Adipocyte (in vitro differentiated cells): Measurements from ENCODE around the gene CD55.

Experiments used
- DNase-seq: peaks from one replicate; pipeline ENCODE4 v3.0.0-alpha.2; 2015; ENCODE audit warnings: low read depth
- H3K27me3 ChIP-seq: replicated peaks from 2 replicates; pipeline ENCODE4 v1.7.0; 2013; ENCODE audit warnings: mild to moderate bottlenecking, low read length, moderate library complexity; ENCODE audit not compliant: control insufficient read depth, insufficient read depth
- H3K36me3 ChIP-seq: 2 replicates; pipeline ENCODE4 v1.7.0; 2013; ENCODE audit warnings: low read length, mild to moderate bottlenecking, moderate library complexity; ENCODE audit not compliant: control insufficient read depth, insufficient read depth, severe bottlenecking
- H3K4me1 ChIP-seq: 2 replicates; pipeline ENCODE4 v1.7.0; 2013; ENCODE audit warnings: mild to moderate bottlenecking, low read length, moderate library complexity; ENCODE audit not compliant: control insufficient read depth, insufficient read depth
- H3K4me3 ChIP-seq: 2 replicates; pipeline ENCODE4 v1.7.0; 2013; ENCODE audit warnings: mild to moderate bottlenecking, low read length, moderate library complexity
- H3K9ac ChIP-seq: 2 replicates; pipeline ENCODE4 v1.7.0; 2013; ENCODE audit warnings: mild to moderate bottlenecking, low read length, moderate library complexity
- H3K9me3 ChIP-seq: 2 replicates; pipeline ENCODE4 v1.7.0; 2013; ENCODE audit warnings: mild to moderate bottlenecking, low read length, moderate library complexity; ENCODE audit not compliant: control insufficient read depth

Gene CD55

GRCh38 chr1:207306603-207307002 lies 14.9 kb upstream of the CD55 start:
- H3K27me3 ChIP-seq: no peaks in the 10 kb centered on the region
- H3K9me3 ChIP-seq: no peaks in the 10 kb centered on the region
- DNase-seq: no peak
- no peak overlapping the region for H3K9ac ChIP-seq
- H3K4me3 ChIP-seq: no peak overlapping the region
- no peaks in the 10 kb centered on the region for H3K36me3 ChIP-seq
- H3K4me1 ChIP-seq: peaks cover 14% of the 10 kb centered on the region

GRCh38 chr1:207308451-207309190 lies 12.9 kb upstream of the CD55 start:
- Histone ChIP-seq H3K4me3 (no peak overlapping the region), H3K9ac (no peak overlapping the region), H3K27me3 (no peaks in the 10 kb centered on the region), H3K36me3 (no peaks in the 10 kb centered on the region), H3K9me3 (no peaks in the 10 kb centered on the region), H3K4me1 (peaks cover 14% of the 10 kb centered on the region)
- no peak for DNase-seq

GRCh38 chr1:207309745-207310273 lies 11.7 kb upstream of the CD55 start:
- no peaks in the 10 kb centered on the region for H3K36me3 ChIP-seq
- H3K9me3 ChIP-seq: no peaks in the 10 kb centered on the region
- DNase-seq: peak; percentile 70
- H3K4me1 ChIP-seq: peaks cover 14% of the 10 kb centered on the region
- H3K4me3 ChIP-seq: peak overlapping the region; percentile 45
- no peaks in the 10 kb centered on the region for H3K27me3 ChIP-seq
- H3K9ac ChIP-seq: peak overlapping the region; percentile 50

GRCh38 chr1:207311888-207312603 lies 9.4 kb upstream of the CD55 start:
- Histone ChIP-seq H3K9me3 (no peaks in the 10 kb centered on the region), H3K36me3 (no peaks in the 10 kb centered on the region), H3K27me3 (no peaks in the 10 kb centered on the region), H3K9ac (no peak overlapping the region), H3K4me3 (no peak overlapping the region), H3K4me1 (peaks cover 14% of the 10 kb centered on the region)
- DNase-seq: no peak

GRCh38 chr1:207312604-207312920 lies 8.9 kb upstream of the CD55 start:
- Histone ChIP-seq H3K27me3 (no peaks in the 10 kb centered on the region), H3K36me3 (no peaks in the 10 kb centered on the region), H3K4me3 (no peak overlapping the region), H3K9ac (no peak overlapping the region), H3K4me1 (peaks cover 16% of the 10 kb centered on the region), H3K9me3 (no peaks in the 10 kb centered on the region)
- DNase-seq: peak; percentile 59

GRCh38 chr1:207313131-207313530 lies 8.3 kb upstream of the CD55 start:
- H3K9ac ChIP-seq: no peak overlapping the region
- H3K27me3 ChIP-seq: no peaks in the 10 kb centered on the region
- H3K9me3 ChIP-seq: no peaks in the 10 kb centered on the region
- H3K36me3 ChIP-seq: no peaks in the 10 kb centered on the region
- peak; percentile 37 for DNase-seq
- H3K4me3 ChIP-seq: no peak overlapping the region
- peaks cover 20% of the 10 kb centered on the region for H3K4me1 ChIP-seq

DNA sequence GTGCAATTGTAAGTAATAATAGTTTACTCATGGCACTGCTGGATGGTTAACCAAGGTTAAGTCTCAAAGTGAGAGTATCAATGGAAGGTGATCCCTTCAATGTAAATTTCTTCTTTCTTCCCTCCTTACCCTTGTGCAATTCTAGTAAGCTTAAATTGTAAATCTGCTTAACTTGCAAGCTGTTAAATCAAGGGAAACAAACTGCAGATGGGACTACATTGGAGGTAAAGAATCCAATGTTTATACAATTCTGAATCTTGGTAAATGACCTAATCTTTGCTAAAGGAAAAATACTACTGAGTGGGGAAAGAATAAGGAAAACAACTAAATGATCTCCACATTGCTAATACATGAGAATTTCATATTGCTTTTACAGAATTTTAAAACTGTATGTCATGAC lies 6.7 kb upstream of the CD55 start:
- Histone ChIP-seq H3K9ac (no peak overlapping the region), H3K4me1 (peaks cover 18% of the 10 kb centered on the region), H3K4me3 (no peak overlapping the region), H3K27me3 (no peaks in the 10 kb centered on the region), H3K9me3 (no peaks in the 10 kb centered on the region), H3K36me3 (no peaks in the 10 kb centered on the region)
- peak; percentile 41 for DNase-seq

DNA sequence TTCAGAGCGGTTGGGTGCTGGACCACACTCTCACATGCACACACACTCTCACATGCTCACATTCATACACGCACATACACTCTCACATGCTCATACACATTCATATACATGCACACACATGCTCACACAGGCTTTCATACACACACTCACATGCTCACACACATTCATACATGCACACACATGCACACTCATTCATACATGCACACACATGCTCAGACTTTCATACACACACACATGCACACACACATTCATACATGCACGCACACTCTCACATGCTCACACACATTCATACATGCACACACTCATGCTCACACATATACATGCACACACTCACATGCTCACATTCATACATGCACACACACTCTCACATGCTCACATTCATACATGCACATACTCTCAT lies 6.0 kb upstream of the CD55 start:
- DNase-seq: no peak

GRCh38 chr1:207316141-207316540 lies 5.3 kb upstream of the CD55 start:
- no peaks in the 10 kb centered on the region for H3K27me3 ChIP-seq
- H3K9ac ChIP-seq: no peak overlapping the region
- no peak for DNase-seq
- H3K4me3 ChIP-seq: no peak overlapping the region
- no peaks in the 10 kb centered on the region for H3K9me3 ChIP-seq
- peaks cover 10% of the 10 kb centered on the region for H3K4me1 ChIP-seq
- H3K36me3 ChIP-seq: no peaks in the 10 kb centered on the region

More for the DNA sequence above, 6.0 kb upstream of the CD55 start:
- Histone ChIP-seq H3K36me3 (no peaks in the 10 kb centered on the region), H3K4me1 (peaks cover 13% of the 10 kb centered on the region), H3K9me3 (no peaks in the 10 kb centered on the region), H3K9ac (no peak overlapping the region), H3K4me3 (no peak overlapping the region), H3K27me3 (no peaks in the 10 kb centered on the region)

DNA sequence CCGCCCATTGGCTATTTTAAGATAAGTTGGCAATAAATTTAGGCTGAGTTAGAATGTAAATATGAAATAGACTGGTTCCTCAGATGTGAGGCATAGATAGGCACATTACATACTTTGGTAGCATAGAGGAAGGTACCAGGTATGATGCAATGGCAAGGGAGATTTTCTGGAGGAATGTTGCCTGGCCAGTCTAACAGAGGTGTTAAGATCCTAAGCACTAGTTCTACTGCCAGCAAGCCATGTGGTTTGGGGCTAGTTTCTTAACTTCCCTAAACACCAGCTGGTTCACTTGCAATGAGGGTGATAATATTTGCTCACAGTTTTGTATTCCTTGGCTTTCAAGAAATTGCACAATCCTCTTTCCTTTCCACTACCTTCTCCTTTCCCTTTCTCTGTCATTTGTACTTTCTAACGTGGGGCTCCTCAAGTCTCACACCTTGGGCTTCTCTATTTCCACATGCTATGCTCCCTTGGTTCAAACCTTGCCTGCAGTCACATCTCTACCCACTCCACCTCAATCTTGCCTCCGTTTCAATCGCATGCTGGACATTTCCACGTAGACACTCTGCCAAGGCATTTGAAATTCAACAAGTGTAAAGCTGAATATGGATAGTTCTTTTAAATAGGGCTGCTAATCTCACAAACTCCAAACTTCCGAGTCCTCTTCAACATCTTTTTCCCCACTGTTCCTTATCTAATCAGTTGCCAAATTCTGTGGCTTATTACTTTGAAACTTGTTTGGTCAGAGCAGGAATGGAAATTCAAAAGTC lies 4.7 kb upstream of the CD55 start:
- Histone ChIP-seq H3K36me3 (no peaks in the 10 kb centered on the region), H3K4me1 (peaks cover 9% of the 10 kb centered on the region), H3K9ac (no peak overlapping the region), H3K4me3 (no peak overlapping the region), H3K9me3 (no peaks in the 10 kb centered on the region), H3K27me3 (no peaks in the 10 kb centered on the region)
- no peak for DNase-seq

DNA sequence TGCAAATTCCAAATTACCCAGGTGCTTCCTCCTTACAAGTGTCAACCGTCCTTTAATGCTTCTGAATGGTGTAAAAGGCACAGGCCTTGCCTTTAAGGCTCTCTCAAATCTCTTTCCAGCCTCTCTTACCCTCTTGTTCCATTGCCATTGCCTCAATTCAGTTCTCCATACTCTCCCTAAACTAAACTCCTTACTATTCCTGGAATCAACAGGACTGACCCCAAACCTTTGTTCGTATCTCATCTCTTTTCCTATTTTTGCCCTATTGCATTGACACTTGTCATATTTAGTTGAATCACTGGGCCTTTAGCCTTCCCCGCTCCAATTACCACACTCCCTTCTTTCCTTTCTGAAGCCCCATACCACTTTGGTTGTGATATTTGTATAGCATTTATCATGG lies 3.9 kb upstream of the CD55 start:
- no peak for DNase-seq
- H3K4me1 ChIP-seq: peaks cover 11% of the 10 kb centered on the region
- H3K27me3 ChIP-seq: no peaks in the 10 kb centered on the region
- no peak overlapping the region for H3K4me3 ChIP-seq
- H3K9ac ChIP-seq: no peak overlapping the region
- H3K9me3 ChIP-seq: no peaks in the 10 kb centered on the region
- no peaks in the 10 kb centered on the region for H3K36me3 ChIP-seq
